ENCODE measurements around the gene DACH1. TPM values are rescaled to one million over a fixed set of nuclear protein-coding genes. Genes with fewer than 3 reads are reported as not detected.

The DACH1 gene
- total and polyA plus RNA-seq, 9 of the 15 experiments (the other 6 are each of a cell fraction or from before 2014, with no cell fraction given), result 0.04 to 0.07 (median 0.04) TPM; not detected in 2

DNA sequence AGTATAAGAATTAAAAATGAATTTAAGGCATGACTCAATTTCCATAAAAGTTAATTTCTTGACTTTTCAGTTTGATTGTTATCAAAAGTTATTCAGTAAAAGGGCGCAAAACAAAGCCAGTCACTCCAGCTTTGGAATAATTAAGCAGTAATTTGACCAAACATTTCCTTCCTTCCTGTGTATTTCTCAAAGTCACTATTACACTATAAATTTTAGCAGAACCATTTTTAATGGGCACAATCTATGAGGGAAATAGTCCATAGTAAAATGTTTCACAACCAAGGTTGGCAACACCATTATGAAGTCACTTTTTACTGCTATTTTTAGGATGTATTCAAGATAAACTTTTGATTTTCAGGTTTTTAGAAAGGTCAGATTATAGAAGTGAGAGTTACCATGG, 91.0 kb downstream of the DACH1 start:
- no peak overlapping the region for H3K4me2 ChIP-seq (ENCODE audit: insufficient read depth, low read length)
- ATAC-seq (no peak), FAIRE-seq (no peak), DNase-seq (ENCODE audit: extremely low read depth in 1 of 4, low spot score in 3 of 4) (no peak)
- H3K9me1 ChIP-seq (ENCODE audit: control insufficient read depth, insufficient read depth, low read length), result no peaks in the 10 kb centered on the region
- intact Hi-C loops (cut with micrococcal nuclease) (no loop called here), in situ Hi-C loops (cut with MboI) (no loop called here)
- TF ChIP-seq ZNF766 (CRISPR knock-in tag; conservative IDR thresholded peaks at IDR 0.05) (no peak), FIP1L1 (IDR thresholded peaks at IDR 0.05; ENCODE audit: low read depth, low read length, poor library complexity, severe bottlenecking) (no peak)
- H3K4me1 ChIP-seq (replicated peaks in 1 of 2; ENCODE audit: control insufficient read depth in 2 of 2, insufficient read depth in 2 of 2, low read length in 2 of 2), result no peaks in the 10 kb centered on the region
- ChIA-PET CTCF (ENCODE audit: low intra/inter-chr PET ratio) (no interaction called here), POLR2A (no interaction called here)
- no peaks in the 10 kb centered on the region for H3K9me3 ChIP-seq (replicated peaks; ENCODE audit: control insufficient read depth, insufficient read depth, low read depth, low read length)
- H3K27me3 ChIP-seq (ENCODE audit: control insufficient read depth in 2 of 2, insufficient read depth in 2 of 2, low read length in 2 of 2), result no peaks in the 10 kb centered on the region
- 20% methylated on average over 1 of the region's 1 CpG for WGBS (ENCODE audit: insufficient coverage, low coverage, missing lambda C conversion rate)
- H3K9ac ChIP-seq (ENCODE audit: insufficient read depth in 1 of 2, low read depth in 2 of 2, low read length in 2 of 2), result no peak overlapping the region
- no peaks in the 10 kb centered on the region for H4K20me1 ChIP-seq (replicated peaks; ENCODE audit: control insufficient read depth, insufficient read depth, low read length)
- no TSS peak for BruUV-seq (replicated peaks)
- H3K36me3 ChIP-seq (ENCODE audit: control insufficient read depth, insufficient read depth, low read length), result no peaks in the 10 kb centered on the region
- H3K79me2 ChIP-seq (ENCODE audit: control insufficient read depth, insufficient read depth, low read length), result no peaks in the 10 kb centered on the region
- H3K4me3 ChIP-seq, result no peak overlapping the region
- no peak overlapping the region for H3K27ac ChIP-seq (ENCODE audit: extremely low read depth, low read depth, low read length)
- H2AFZ ChIP-seq (ENCODE audit: low read depth, low read length), result no peak overlapping the region

DNA sequence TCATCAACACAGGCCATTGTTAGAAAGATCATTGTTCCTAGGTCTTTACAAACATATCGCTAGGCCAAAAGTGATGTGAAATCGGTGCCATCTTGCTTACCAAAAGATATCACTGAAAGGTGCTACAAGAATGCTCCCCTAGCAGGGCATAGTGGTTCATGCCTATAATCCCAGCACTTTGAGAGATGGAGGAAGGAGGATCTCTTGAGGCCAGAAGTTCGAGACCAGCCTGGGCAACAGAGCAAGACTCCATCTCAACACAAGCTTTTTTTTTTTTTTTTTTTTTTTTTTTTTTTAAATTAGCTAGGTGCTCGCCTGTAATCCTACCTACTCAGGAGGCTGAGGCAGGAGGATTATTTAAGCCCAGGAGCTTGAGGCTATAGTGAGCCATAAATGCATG, 92.1 kb downstream of the DACH1 start:
- Histone ChIP-seq H3K36me3 (ENCODE audit: control insufficient read depth, insufficient read depth, low read length) (no peaks in the 10 kb centered on the region), H3K4me2 (ENCODE audit: insufficient read depth, low read length) (no peak overlapping the region), H3K4me3 (no peak overlapping the region), H4K20me1 (replicated peaks; ENCODE audit: control insufficient read depth, insufficient read depth, low read length) (no peaks in the 10 kb centered on the region), H3K79me2 (ENCODE audit: control insufficient read depth, insufficient read depth, low read length) (no peaks in the 10 kb centered on the region), H3K27me3 (ENCODE audit: control insufficient read depth in 2 of 2, insufficient read depth in 2 of 2, low read length in 2 of 2) (no peaks in the 10 kb centered on the region), H3K4me1 (replicated peaks in 1 of 2; ENCODE audit: control insufficient read depth in 2 of 2, insufficient read depth in 2 of 2, low read length in 2 of 2) (no peaks in the 10 kb centered on the region), H3K9me1 (ENCODE audit: control insufficient read depth, insufficient read depth, low read length) (no peaks in the 10 kb centered on the region), H3K27ac (ENCODE audit: extremely low read depth, low read depth, low read length) (no peak overlapping the region), H3K9me3 (replicated peaks; ENCODE audit: control insufficient read depth, insufficient read depth, low read depth, low read length) (no peaks in the 10 kb centered on the region), H3K9ac (ENCODE audit: insufficient read depth in 1 of 2, low read depth in 2 of 2, low read length in 2 of 2) (no peak overlapping the region), H2AFZ (ENCODE audit: low read depth, low read length) (no peak overlapping the region)
- DNase-seq (ENCODE audit: extremely low read depth in 1 of 4, low spot score in 3 of 4) (no peak), FAIRE-seq (no peak), ATAC-seq (no peak)
- ChIA-PET POLR2A (no interaction called here), CTCF (ENCODE audit: low intra/inter-chr PET ratio) (no interaction called here)
- intact Hi-C loops (cut with micrococcal nuclease) (no loop called here), in situ Hi-C loops (cut with MboI) (no loop called here)
- BruUV-seq (replicated peaks), result no TSS peak
- 0% methylated on average over 2 of the region's 4 CpGs for WGBS (ENCODE audit: insufficient coverage, low coverage, missing lambda C conversion rate)
- TF ChIP-seq FOXA1 (IDR thresholded peaks at IDR 0.05; ENCODE audit: borderline replicate concordance) (no peak), EHMT2 (IDR thresholded peaks at IDR 0.05) (no peak), RNF2 (IDR thresholded peaks at IDR 0.05) (no peak), DPF2 (IDR thresholded peaks at IDR 0.05) (no peak), SLC30A9 (CRISPR knock-in tag; IDR thresholded peaks at IDR 0.05) (no peak), ZNF408 (CRISPR knock-in tag; IDR thresholded peaks at IDR 0.05; ENCODE audit: low read depth) (no peak), SMAD4 (CRISPR knock-in tag; conservative IDR thresholded peaks at IDR 0.05) (no peak), ZNF239 (CRISPR knock-in tag; IDR thresholded peaks at IDR 0.05) (no peak)
- TF ChIP-seq, protein P1, sequence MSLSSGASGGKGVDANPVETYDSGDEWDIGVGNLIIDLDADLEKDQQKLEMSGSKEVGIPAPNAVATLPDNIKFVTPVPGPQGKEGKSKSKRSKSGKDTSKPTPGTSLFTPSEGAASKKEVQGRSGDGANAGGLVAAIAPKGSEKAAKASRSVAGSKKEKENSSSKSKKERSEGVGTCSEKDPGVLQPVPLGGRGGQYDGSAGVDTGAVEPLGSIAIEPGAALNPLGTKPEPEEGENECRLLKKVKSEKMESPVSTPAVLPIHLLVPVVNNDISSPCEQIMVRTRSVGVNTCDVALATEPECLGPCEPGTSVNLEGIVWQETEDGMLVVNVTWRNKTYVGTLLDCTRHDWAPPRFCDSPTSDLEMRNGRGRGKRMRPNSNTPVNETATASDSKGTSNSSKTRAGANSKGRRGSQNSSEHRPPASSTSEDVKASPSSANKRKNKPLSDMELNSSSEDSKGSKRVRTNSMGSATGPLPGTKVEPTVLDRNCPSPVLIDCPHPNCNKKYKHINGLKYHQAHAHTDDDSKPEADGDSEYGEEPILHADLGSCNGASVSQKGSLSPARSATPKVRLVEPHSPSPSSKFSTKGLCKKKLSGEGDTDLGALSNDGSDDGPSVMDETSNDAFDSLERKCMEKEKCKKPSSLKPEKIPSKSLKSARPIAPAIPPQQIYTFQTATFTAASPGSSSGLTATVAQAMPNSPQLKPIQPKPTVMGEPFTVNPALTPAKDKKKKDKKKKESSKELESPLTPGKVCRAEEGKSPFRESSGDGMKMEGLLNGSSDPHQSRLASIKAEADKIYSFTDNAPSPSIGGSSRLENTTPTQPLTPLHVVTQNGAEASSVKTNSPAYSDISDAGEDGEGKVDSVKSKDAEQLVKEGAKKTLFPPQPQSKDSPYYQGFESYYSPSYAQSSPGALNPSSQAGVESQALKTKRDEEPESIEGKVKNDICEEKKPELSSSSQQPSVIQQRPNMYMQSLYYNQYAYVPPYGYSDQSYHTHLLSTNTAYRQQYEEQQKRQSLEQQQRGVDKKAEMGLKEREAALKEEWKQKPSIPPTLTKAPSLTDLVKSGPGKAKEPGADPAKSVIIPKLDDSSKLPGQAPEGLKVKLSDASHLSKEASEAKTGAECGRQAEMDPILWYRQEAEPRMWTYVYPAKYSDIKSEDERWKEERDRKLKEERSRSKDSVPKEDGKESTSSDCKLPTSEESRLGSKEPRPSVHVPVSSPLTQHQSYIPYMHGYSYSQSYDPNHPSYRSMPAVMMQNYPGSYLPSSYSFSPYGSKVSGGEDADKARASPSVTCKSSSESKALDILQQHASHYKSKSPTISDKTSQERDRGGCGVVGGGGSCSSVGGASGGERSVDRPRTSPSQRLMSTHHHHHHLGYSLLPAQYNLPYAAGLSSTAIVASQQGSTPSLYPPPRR (CRISPR knock-in tag; IDR thresholded peaks at IDR 0.05; ENCODE audit: borderline replicate concordance), result no peak
- TF ChIP-seq, protein P2, sequence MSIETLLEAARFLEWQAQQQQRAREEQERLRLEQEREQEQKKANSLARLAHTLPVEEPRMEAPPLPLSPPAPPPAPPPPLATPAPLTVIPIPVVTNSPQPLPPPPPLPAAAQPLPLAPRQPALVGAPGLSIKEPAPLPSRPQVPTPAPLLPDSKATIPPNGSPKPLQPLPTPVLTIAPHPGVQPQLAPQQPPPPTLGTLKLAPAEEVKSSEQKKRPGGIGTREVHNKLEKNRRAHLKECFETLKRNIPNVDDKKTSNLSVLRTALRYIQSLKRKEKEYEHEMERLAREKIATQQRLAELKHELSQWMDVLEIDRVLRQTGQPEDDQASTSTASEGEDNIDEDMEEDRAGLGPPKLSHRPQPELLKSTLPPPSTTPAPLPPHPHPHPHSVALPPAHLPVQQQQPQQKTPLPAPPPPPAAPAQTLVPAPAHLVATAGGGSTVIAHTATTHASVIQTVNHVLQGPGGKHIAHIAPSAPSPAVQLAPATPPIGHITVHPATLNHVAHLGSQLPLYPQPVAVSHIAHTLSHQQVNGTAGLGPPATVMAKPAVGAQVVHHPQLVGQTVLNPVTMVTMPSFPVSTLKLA (conservative IDR thresholded peaks at IDR 0.05), result no peak

Measured in K562 (cell line).